Measurements from ENCODE around the gene ARFGAP2. TPM values are rescaled to one million over a fixed set of nuclear protein-coding genes. Genes with fewer than 3 reads are reported as not detected.

The ARFGAP2 gene
- 10 to 100 TPM; 58.2 to 64.0 (median 61.1) TPM for total RNA-seq (2021; fragmentation: NEBNext Ultra II Directional; extraction: Animal tissue kit (Norgen Biotek cat#: 25700))
- long read RNA-seq, transcript ARFGAP2-205 (16 exons, 2,976 nt) = major isoform, 31 of 59 reads
- long read RNA-seq, partial matches to known transcripts = 9 of 59 reads
- long read RNA-seq, other reads (novel, unspliced or antisense) = 19 of 59 reads

GRCh38 chr11:47176328-47177228, at the start of gene ARFGAP2:
ARFGAP2 (minus strand) TSS chr11:47176879; CDS start chr11:47176853, 26 bp downstream.
- peaks cover 9% of the 10 kb centered on the region for H3K27me3 Mint-ChIP-seq (ENCODE audit: insufficient read depth)
- no peaks in the 10 kb centered on the region for H3K9me3 Mint-ChIP-seq
- H3K4me1 Mint-ChIP-seq (ENCODE audit: low read depth) = peaks cover 25% of the 10 kb centered on the region
- peaks cover 8% of the 10 kb centered on the region; the same call in 1 of the 2 replicates for H3K36me3 Mint-ChIP-seq (ENCODE audit: low read depth)
- peak within 1 kb of the TSS; percentile 99 for H3K27ac Mint-ChIP-seq
- H3K4me3 Mint-ChIP-seq = peak within 1 kb of the TSS; percentile 96
- no peak for TF ChIP-seq CTCF (IDR thresholded peaks at IDR 0.05)
- DNase-seq = peak; percentile 93

- no peak overlapping the region for H3K4me3 Mint-ChIP-seq
- peaks cover 22% of the 10 kb centered on the region for H3K36me3 Mint-ChIP-seq (ENCODE audit: low read depth)
- H3K27ac Mint-ChIP-seq = peak overlapping the region; percentile 48; the same call in 1 of the 2 replicates
- H3K9me3 Mint-ChIP-seq = no peaks in the 10 kb centered on the region
- H3K27me3 Mint-ChIP-seq (ENCODE audit: insufficient read depth) = no peaks in the 10 kb centered on the region
- DNase-seq = no peak
- H3K4me1 Mint-ChIP-seq (ENCODE audit: low read depth) = peaks cover under 1% of the 10 kb centered on the region; the same call in 1 of the 2 replicates
- TF ChIP-seq CTCF (IDR thresholded peaks at IDR 0.05) = no peak
Measured at GRCh38 chr11:47225552-47226400, 49.1 kb upstream of the ARFGAP2 start.

GRCh38 chr11:47222696-47223095, 46.0 kb upstream of the ARFGAP2 start:
- no peaks in the 10 kb centered on the region for H3K9me3 Mint-ChIP-seq
- H3K4me1 Mint-ChIP-seq (ENCODE audit: low read depth) = peaks cover 27% of the 10 kb centered on the region
- H3K36me3 Mint-ChIP-seq (ENCODE audit: low read depth) = peaks cover 19% of the 10 kb centered on the region
- H3K27ac Mint-ChIP-seq = no peak overlapping the region
- no peak for DNase-seq
- H3K27me3 Mint-ChIP-seq (ENCODE audit: insufficient read depth) = peaks cover 3% of the 10 kb centered on the region; the same call in 1 of the 2 replicates
- H3K4me3 Mint-ChIP-seq = no peak overlapping the region
- no peak for TF ChIP-seq CTCF (IDR thresholded peaks at IDR 0.05)

GRCh38 chr11:47220401-47220821, 43.7 kb upstream of the ARFGAP2 start:
- Mint-ChIP-seq H3K27me3 (ENCODE audit: insufficient read depth) (peaks cover 3% of the 10 kb centered on the region; the same call in 1 of the 2 replicates), H3K4me1 (ENCODE audit: low read depth) (peaks cover 45% of the 10 kb centered on the region), H3K4me3 (peak overlapping the region; percentile 29), H3K36me3 (ENCODE audit: low read depth) (peaks cover 18% of the 10 kb centered on the region), H3K9me3 (no peaks in the 10 kb centered on the region), H3K27ac (peak overlapping the region; percentile 82)
- peak; percentile 69 for DNase-seq
- TF ChIP-seq CTCF (IDR thresholded peaks at IDR 0.05) = no peak

GRCh38 chr11:47216121-47216798, 39.6 kb upstream of the ARFGAP2 start:
- H3K27me3 Mint-ChIP-seq (ENCODE audit: insufficient read depth) = peaks cover 5% of the 10 kb centered on the region
- H3K4me1 Mint-ChIP-seq (ENCODE audit: low read depth) = peaks cover 54% of the 10 kb centered on the region
- TF ChIP-seq CTCF (IDR thresholded peaks at IDR 0.05) = peak; percentile 20
- peak overlapping the region; percentile 91 for H3K4me3 Mint-ChIP-seq
- peak; percentile 85 for DNase-seq
- H3K36me3 Mint-ChIP-seq (ENCODE audit: low read depth) = peaks cover 14% of the 10 kb centered on the region
- H3K27ac Mint-ChIP-seq = peak overlapping the region; percentile 84
- H3K9me3 Mint-ChIP-seq = no peaks in the 10 kb centered on the region

Measured in HFFc6 (cell line).